CD14-positive monocyte (primary cell): ENCODE data around the gene RAB4B. TPM values are rescaled to one million over a fixed set of nuclear protein-coding genes. Genes with fewer than 3 reads are reported as not detected.
"Not testable (repeated sequence)": the region's sequence is repeated elsewhere in the genome, so short reads cannot be mapped to it uniquely, and the experiment has no call there.

Experiments
- DNase-seq, 3 donors: peaks; one replicate each; pipeline ENCODE4 v3.0.0-alpha.2; 2011 to 2022
- H2AFZ ChIP-seq: 2 replicates; pipeline ENCODE4 v1.6.0; 2012; ENCODE audit warnings: mild to moderate bottlenecking, low read depth, low read length, inconsistent platforms; ENCODE audit not compliant: insufficient read depth, poor library complexity, severe bottlenecking
- H3K27ac ChIP-seq, 2 donors: 1 replicate in 1 of 2; 2 replicates in 1 of 2; pipeline ENCODE4 v1.5.1; 2012 to 2013; ENCODE audit warnings: low read length in 2 of 2, control low read depth in 1 of 2, inconsistent platforms in 1 of 2, low read depth in 1 of 2, mild to moderate bottlenecking in 1 of 2
- H3K27me3 ChIP-seq, 2 donors: one replicate each; pipeline versions ENCODE4 v1.6.0 to v1.6.1; 2011 to 2013; ENCODE audit warnings: low read length in 2 of 2; ENCODE audit not compliant: control insufficient read depth in 2 of 2, insufficient read depth in 2 of 2
- H3K36me3 ChIP-seq, 2 donors: replicated peaks in 1 of 2; 1 replicate in 1 of 2; 2 replicates in 1 of 2; pipeline versions ENCODE4 v1.5.1 to v1.6.1; 2012 to 2013; ENCODE audit warnings: low read length in 2 of 2, control low read depth in 1 of 2, inconsistent platforms in 1 of 2, mild to moderate bottlenecking in 1 of 2; ENCODE audit not compliant: insufficient read depth in 2 of 2, control insufficient read depth in 1 of 2
- H3K4me1 ChIP-seq, 2 donors: 1 replicate in 1 of 2; 2 replicates in 1 of 2; pipeline versions ENCODE4 v1.5.1 to v1.6.1; 2012 to 2013; ENCODE audit warnings: low read length in 2 of 2, control low read depth in 1 of 2, inconsistent platforms in 1 of 2, mild to moderate bottlenecking in 1 of 2, moderate library complexity in 1 of 2; ENCODE audit not compliant: insufficient read depth in 2 of 2, control insufficient read depth in 1 of 2
- H3K4me2 ChIP-seq: replicated peaks from 2 replicates; pipeline ENCODE3; 2012; ENCODE audit warnings: low read length, moderate library complexity, mild to moderate bottlenecking; ENCODE audit not compliant: poor library complexity, severe bottlenecking; ENCODE audit errors: extremely low read depth
- H3K4me3 ChIP-seq, 3 experiments: fragments of 200-600 bp in 1 of 3; sonication (generic) in 1 of 3; replicated peaks in 1 of 3; 1 replicate in 2 of 3; 2 replicates in 1 of 3; pipeline ENCODE4 v1.5.1; 2011 to 2013; ENCODE audit warnings: low read length in 3 of 3, mild to moderate bottlenecking in 3 of 3, control low read depth in 2 of 3, low read depth in 2 of 3, inconsistent platforms in 1 of 3, moderate library complexity in 1 of 3
- H3K79me2 ChIP-seq: 2 replicates; pipeline ENCODE4 v1.6.0; 2012; ENCODE audit warnings: mild to moderate bottlenecking, control low read depth, inconsistent platforms, low read length, moderate library complexity; ENCODE audit not compliant: insufficient read depth
- H3K9ac ChIP-seq: 2 replicates; pipeline ENCODE4 v1.6.0; 2017; ENCODE audit warnings: low read length, mild to moderate bottlenecking; ENCODE audit not compliant: insufficient read depth, poor library complexity, severe bottlenecking
- H3K9me3 ChIP-seq, 2 donors: replicated peaks in 1 of 2; 1 replicate in 1 of 2; 2 replicates in 1 of 2; pipeline versions ENCODE4 v1.5.1 to v1.6.1; 2012 to 2013; ENCODE audit warnings: low read length in 2 of 2, control low read depth in 1 of 2; ENCODE audit not compliant: control insufficient read depth in 1 of 2, insufficient read depth in 1 of 2
- H4K20me1 ChIP-seq: 2 replicates; pipeline ENCODE4 v1.6.0; 2012; ENCODE audit warnings: mild to moderate bottlenecking, low read length, control low read depth, moderate library complexity; ENCODE audit not compliant: insufficient read depth
- H3K27ac Mint-ChIP-seq, 7 donors: one replicate each; pipeline ENCODE4 v1.8.0; 2020; ENCODE audit warnings: mild to moderate bottlenecking in 7 of 7, mixed read lengths in 7 of 7, moderate library complexity in 6 of 7, inconsistent platforms in 2 of 7
- H3K27me3 Mint-ChIP-seq, 3 donors: one replicate each; pipeline ENCODE4 v1.8.0; 2021 to 2022; ENCODE audit warnings: low read depth in 3 of 3, mild to moderate bottlenecking in 3 of 3, mixed read lengths in 3 of 3, moderate library complexity in 3 of 3, inconsistent platforms in 1 of 3
- H3K36me3 Mint-ChIP-seq, 2 donors: one replicate each; pipeline ENCODE4 v1.8.0; 2020; ENCODE audit warnings: mixed read lengths in 2 of 2, inconsistent platforms in 1 of 2, mild to moderate bottlenecking in 1 of 2
- H3K4me1 Mint-ChIP-seq: one replicate; pipeline ENCODE4 v1.8.0; 2020; ENCODE audit warnings: mild to moderate bottlenecking, mixed read lengths
- H3K4me3 Mint-ChIP-seq, 2 donors: one replicate each; pipeline ENCODE4 v1.8.0; 2020; ENCODE audit warnings: mild to moderate bottlenecking in 2 of 2, mixed read lengths in 2 of 2, moderate library complexity in 1 of 2
- H3K9me3 Mint-ChIP-seq, 7 donors: one replicate each; pipeline ENCODE4 v1.8.0; 2020 to 2022; ENCODE audit warnings: mixed read lengths in 7 of 7, mild to moderate bottlenecking in 6 of 7, moderate library complexity in 6 of 7, inconsistent platforms in 2 of 7
- WGBS: methylation state at CpG from one replicate; pipeline ENCODE4 v1.1.5; 2013; ENCODE audit warnings: missing lambda C conversion rate; ENCODE audit not compliant: insufficient coverage; 5-methylcytosine and 5-hydroxymethylcytosine counted together
- intact Hi-C, 2 donors: fragments of 100-400 bp; cut with micrococcal nuclease; formaldehyde crosslinking; loops; one replicate each; pipeline versions ENCODE4 v1.15.0 to v1.15.1; 2023
- polyA plus RNA-seq, 3 donors: library from polyadenylated mRNA; depleted of rRNA in 1 of 3; unstranded in 2 of 3; stranded (reverse) in 1 of 3; fragments of 300-500 nt in 2 of 3; fragments of >200 nt in 1 of 3; fragmentation: Illumina TruSeq in 2 of 3; gene quantifications; 1 replicate in 2 of 3; 2 replicates in 1 of 3; pipeline ENCODE4 v1.2.3, GENCODE V29; 2012 to 2021
- TF ChIP-seq, protein P1 (sequence below): fragments of 200-600 bp; IDR thresholded peaks from one replicate; pipeline ENCODE4 v1.8.0; 2022; ENCODE audit warnings: antibody characterized with exemption, mild to moderate bottlenecking

The RAB4B gene
- polyA plus RNA-seq, 3 donors = 89.4 to 132 (median 108) TPM

DNA sequence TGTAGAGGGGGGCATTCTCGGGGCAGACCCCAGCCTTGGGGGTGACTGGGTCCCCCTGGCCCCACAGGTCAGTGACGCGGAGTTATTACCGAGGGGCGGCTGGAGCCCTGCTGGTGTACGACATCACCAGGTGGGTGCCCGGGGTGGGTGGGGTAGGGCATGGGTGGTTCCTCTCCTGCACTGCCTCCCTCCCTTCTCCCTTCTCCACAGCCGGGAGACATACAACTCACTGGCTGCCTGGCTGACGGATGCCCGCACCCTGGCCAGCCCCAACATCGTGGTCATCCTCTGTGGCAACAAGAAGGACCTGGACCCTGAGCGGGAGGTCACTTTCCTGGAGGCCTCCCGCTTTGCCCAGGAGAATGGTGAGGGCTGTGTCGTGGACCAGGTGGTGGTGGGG, 5.7 kb downstream of the RAB4B start:
- H2AFZ ChIP-seq = no peak overlapping the region
- WGBS = 100% methylated on average over 5 of the region's 14 CpGs
- H3K4me1 ChIP-seq = peaks cover 5 to 7% of the 10 kb centered on the region in 2 donors
- TF ChIP-seq, protein P1, sequence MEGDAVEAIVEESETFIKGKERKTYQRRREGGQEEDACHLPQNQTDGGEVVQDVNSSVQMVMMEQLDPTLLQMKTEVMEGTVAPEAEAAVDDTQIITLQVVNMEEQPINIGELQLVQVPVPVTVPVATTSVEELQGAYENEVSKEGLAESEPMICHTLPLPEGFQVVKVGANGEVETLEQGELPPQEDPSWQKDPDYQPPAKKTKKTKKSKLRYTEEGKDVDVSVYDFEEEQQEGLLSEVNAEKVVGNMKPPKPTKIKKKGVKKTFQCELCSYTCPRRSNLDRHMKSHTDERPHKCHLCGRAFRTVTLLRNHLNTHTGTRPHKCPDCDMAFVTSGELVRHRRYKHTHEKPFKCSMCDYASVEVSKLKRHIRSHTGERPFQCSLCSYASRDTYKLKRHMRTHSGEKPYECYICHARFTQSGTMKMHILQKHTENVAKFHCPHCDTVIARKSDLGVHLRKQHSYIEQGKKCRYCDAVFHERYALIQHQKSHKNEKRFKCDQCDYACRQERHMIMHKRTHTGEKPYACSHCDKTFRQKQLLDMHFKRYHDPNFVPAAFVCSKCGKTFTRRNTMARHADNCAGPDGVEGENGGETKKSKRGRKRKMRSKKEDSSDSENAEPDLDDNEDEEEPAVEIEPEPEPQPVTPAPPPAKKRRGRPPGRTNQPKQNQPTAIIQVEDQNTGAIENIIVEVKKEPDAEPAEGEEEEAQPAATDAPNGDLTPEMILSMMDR = no peak
- H3K36me3 Mint-ChIP-seq = peaks cover 64 to 80% of the 10 kb centered on the region in 2 donors
- H3K79me2 ChIP-seq = peaks cover 18% of the 10 kb centered on the region
- no peak overlapping the region for H3K4me2 ChIP-seq
- intact Hi-C loops = no loop called here
- H3K27me3 ChIP-seq = no peaks in the 10 kb centered on the region
- no peak overlapping the region for H3K4me3 Mint-ChIP-seq
- no peak overlapping the region for H3K27ac ChIP-seq
- H3K9ac ChIP-seq = no peak overlapping the region
- H3K9me3 ChIP-seq = no peaks in the 10 kb centered on the region
- H3K4me1 Mint-ChIP-seq = peaks cover 19% of the 10 kb centered on the region
- H3K36me3 ChIP-seq = peaks cover 32 to 73% of the 10 kb centered on the region in 2 donors
- H3K4me3 ChIP-seq = no peak overlapping the region
- H4K20me1 ChIP-seq = peaks cover 34% of the 10 kb centered on the region
- H3K27me3 Mint-ChIP-seq = peaks cover 0 to 6% (median 0%) of the 10 kb centered on the region in 3 donors
- H3K27ac Mint-ChIP-seq = peak overlapping the region in 3 of 7 donors; percentile 10 to 52 (median 18)
- peaks cover 0 to 1% (median 0%) of the 10 kb centered on the region in 7 donors for H3K9me3 Mint-ChIP-seq
- no peak for DNase-seq

DNA sequence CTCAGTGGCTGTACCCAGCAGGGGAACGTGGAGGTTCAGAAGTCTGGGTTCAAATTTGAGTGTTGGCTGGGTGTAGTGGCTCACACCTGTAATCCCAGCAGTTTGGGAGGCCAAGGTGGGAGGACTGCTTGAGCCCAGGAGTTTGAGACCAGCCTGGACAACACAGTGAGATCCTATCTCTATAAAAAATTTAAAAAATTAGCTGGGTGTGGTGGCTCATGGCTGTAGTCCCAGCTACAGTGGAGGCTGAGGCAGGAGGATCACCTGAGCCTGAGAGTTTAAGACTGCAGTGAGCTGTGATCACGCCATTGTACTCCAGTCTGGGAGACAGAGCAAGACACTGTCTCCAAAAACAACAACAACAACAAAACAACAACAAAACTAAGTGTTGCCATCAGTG, 6.1 kb downstream of the RAB4B start:
- Mint-ChIP-seq H3K4me1 (peaks cover 15% of the 10 kb centered on the region), H3K36me3 (peaks cover 67 to 84% of the 10 kb centered on the region in 2 donors), H3K27ac (peak overlapping the region in 2 of 7 donors; percentile 18 to 52)
- H3K9me3 ChIP-seq, intact Hi-C loops, DNase-seq, H3K4me2 ChIP-seq, H3K4me1 ChIP-seq, H3K27ac ChIP-seq, H3K9me3 Mint-ChIP-seq, H3K4me3 Mint-ChIP-seq, H2AFZ ChIP-seq, H3K4me3 ChIP-seq, H3K9ac ChIP-seq, H3K27me3 Mint-ChIP-seq, H3K27me3 ChIP-seq: not testable (repeated sequence)
- Histone ChIP-seq H3K36me3 (peaks cover 32 to 73% of the 10 kb centered on the region in 2 donors), H4K20me1 (peaks cover 29% of the 10 kb centered on the region), H3K79me2 (peaks cover 13% of the 10 kb centered on the region)
- WGBS = 100% methylated on average over 1 of the region's 2 CpGs
